ENCODE measurements around the gene MRNIP.
A peak's percentile ranks its signal among the peaks of the same experiment; 100 is the strongest.

The MRNIP gene

DNA sequence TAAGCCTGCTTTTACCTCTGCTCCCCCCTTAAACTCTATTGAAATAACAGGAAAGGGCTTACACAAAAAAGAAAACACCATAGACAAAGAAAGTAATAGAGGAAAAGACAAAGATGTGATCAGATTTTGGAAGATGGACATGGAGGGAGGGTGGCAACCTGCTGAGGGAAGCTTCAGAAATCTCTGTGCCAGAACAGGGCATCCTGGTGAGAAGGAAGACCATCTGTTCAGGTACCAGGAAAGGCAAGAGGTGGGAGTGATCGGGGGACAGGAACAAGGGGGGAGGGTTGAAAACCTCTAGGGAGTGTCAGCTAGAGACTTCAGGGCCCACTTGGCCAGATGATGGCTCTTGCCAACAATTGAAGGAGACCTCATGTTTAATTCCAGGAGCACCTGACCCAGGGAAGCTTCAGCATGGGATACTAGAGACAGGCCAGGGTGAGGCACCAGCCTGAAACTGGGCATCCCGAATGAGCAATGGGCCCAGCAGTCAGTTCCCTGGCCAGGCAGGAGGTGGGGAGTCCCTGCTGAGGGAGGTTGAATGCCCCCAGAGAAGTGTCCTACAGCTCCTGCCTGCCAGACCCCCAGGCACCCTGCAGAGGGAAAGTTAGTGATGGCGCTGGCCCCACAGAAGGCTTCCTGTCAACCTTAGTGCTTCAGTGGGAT lies 29.7 kb downstream of the MRNIP start:
- TF ChIP-seq, protein P1, sequence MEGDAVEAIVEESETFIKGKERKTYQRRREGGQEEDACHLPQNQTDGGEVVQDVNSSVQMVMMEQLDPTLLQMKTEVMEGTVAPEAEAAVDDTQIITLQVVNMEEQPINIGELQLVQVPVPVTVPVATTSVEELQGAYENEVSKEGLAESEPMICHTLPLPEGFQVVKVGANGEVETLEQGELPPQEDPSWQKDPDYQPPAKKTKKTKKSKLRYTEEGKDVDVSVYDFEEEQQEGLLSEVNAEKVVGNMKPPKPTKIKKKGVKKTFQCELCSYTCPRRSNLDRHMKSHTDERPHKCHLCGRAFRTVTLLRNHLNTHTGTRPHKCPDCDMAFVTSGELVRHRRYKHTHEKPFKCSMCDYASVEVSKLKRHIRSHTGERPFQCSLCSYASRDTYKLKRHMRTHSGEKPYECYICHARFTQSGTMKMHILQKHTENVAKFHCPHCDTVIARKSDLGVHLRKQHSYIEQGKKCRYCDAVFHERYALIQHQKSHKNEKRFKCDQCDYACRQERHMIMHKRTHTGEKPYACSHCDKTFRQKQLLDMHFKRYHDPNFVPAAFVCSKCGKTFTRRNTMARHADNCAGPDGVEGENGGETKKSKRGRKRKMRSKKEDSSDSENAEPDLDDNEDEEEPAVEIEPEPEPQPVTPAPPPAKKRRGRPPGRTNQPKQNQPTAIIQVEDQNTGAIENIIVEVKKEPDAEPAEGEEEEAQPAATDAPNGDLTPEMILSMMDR (conservative IDR thresholded peaks at IDR 0.05) = no peak
- H3K27ac ChIP-seq = 0 out of 2 replicates have a peak overlapping the region, but pooled peaks have one; percentile 0

DNA sequence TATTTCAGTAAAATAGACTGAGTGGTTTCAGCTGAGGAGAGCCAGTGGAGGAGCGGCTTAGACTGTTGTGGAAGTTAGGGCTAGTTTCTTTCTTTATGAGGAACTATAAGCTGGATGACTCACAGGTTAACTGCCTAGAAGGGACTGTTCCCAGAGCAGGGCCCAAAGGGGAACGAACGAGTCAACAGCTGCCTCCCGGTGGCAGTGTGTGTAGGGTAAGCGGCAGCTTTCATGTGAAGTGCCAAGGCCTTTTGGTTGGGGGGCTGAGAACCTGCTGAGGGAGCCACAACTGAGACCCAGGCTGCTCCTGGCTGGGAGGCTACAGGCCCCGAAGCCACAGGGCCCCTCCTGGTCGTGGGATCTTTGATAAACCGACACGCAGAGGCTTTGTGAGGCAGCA lies 30.9 kb downstream of the MRNIP start:
- H3K27ac ChIP-seq = no peak overlapping the region
- TF ChIP-seq, protein P1 (conservative IDR thresholded peaks at IDR 0.05) = no peak

DNA sequence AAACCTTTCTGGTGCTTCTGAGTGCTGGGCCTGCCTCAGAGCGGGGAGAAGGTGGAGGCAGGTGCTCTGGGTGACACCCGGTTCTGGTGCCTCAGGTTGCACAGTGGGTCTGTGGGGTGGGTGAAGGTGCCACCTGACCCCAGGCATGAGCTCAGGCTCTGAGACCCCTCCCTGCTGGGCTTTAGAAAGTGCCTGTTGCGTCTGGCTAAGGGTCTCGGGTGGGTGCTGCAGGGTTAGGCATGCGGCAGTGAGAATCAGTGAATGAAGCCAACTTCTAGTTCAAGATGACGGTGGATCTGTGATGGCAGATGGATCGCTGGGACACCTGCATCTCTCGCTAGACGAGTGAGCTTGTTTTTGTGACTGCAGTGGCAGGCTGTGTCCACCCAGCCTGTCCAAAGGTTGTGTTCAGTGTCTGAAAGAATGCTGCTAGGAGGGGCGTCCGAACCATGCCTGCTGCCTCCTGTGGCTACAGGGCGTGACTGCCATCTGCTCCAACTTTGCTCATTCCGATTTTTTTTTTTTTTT lies 32.9 kb downstream of the MRNIP start:
- TF ChIP-seq, protein P1 (conservative IDR thresholded peaks at IDR 0.05) = 0 out of 2 replicates have a peak, but pooled peaks have one; percentile 19
- H3K27ac ChIP-seq = no peak overlapping the region

DNA sequence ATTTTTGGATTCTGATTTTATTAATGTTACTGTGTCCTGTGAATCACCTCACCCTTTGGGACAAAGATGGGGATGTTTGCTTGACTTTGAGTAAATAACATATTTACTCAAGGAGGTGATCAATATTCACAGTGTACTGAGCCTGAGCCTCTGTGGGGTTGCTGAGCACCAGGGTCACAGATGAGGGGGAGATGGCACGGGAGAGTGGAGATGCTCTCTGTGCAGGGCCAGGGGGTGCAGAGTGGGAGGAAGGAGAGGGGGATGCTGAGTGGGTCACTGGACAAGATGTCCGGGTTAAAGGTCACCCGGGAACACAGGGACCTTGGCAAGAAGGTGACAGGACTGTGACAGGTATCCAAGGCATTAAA lies 33.9 kb downstream of the MRNIP start:
- TF ChIP-seq, protein P1 (conservative IDR thresholded peaks at IDR 0.05) = no peak
- peak overlapping the region; percentile 100; the same call in 1 of the 2 replicates for H3K27ac ChIP-seq

DNA sequence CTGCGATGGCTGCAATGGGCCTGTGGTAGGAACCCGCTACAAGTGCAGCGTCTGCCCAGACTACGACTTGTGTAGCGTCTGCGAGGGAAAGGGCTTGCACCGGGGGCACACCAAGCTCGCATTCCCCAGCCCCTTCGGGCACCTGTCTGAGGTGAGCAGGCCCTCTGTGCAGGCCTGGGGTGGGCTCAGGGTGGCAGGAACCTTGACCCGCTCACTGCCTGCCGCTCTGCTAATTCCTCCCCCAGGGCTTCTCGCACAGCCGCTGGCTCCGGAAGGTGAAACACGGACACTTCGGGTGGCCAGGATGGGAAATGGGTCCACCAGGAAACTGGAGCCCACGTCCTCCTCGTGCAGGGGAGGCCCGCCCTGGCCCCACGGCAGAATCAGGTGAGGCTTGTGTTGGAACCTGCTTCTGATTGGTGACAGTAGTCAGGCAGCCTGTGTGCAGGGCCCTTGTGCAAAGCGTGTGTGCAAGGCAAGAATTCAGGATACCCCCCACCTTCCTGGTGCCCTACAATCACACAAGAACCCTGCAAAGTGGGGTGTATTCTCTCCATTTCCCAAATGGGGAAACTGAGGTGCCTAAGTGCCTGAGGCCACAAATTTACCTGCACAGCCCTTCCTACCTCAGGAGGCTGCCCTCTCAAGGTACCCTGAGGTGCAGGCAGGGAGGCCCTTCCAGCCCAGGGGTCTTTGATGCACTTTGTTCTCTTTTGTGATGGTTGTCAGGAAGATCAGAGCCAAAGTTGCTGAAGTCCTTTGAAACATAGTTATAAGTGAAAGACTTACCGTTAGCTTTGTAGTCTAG lies 34.5 kb downstream of the MRNIP start:
- H3K27ac ChIP-seq = peak overlapping the region; percentile 100; the same call in 1 of the 2 replicates
- TF ChIP-seq, protein P1 (conservative IDR thresholded peaks at IDR 0.05) = no peak

DNA sequence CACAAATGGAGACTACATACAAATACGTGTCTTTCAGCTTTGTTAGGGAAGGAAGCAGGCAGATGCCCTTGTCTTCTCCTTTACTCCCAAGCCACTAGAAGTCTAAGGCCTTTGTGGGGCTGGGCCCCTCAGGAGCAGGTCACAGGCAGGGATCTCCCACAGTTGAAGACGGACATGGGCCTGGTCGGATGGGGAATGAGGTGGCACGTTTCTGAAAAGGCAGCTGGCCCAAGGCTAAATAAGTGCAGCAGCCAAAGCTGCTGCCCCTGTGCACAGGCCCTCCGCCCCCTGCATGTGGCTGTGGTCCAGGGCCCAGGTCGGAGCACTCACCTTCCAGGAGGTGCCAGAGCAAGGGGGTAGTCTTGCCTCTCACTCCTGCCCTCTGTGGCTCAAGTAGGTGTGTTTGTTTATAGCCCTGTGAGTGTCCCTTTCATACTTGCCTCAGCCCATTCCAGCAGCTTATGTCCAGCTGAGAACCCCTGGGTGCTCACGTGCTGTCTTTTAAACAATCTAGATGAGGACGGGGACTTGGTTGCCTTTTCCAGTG lies 36.1 kb downstream of the MRNIP start:
- TF ChIP-seq, protein P1 (conservative IDR thresholded peaks at IDR 0.05) = no peak
- peak overlapping the region; percentile 100 for H3K27ac ChIP-seq

DNA sequence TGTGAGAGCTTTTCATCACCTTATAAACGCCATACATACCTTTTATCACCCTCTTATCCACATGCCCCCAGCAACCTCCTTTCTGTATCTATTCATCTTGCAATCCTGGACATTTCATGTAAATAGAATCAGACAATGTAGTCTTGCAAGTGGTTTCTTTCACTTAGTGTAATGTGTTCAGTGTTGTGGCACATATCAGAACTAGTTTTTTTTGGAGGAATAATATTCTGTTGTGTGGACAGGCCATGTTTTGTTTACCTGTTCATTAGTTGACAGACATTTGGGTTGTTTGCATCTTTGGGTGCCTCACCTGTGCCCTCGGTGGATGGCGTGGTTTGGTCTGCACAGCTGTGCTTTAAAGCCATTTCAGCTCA lies 36.6 kb downstream of the MRNIP start:
- H3K27ac ChIP-seq = peak overlapping the region; percentile 100
- TF ChIP-seq, protein P1 (conservative IDR thresholded peaks at IDR 0.05) = no peak
